HG03097 (cell line): ENCODE results near the gene ZNF652.
A peak's percentile ranks its signal among the peaks of the same experiment; 100 is the strongest.

Source experiments
- ATAC-seq: cut with Tn5 transposase; IDR thresholded peaks from one replicate; pipeline ENCODE4 v1.9.1; 2021; ENCODE audit not compliant: unreplicated experiment, low FRiP score

ZNF652 gene

GRCh38 chr17:49359990-49360795 lies 1.9 kb downstream of the ZNF652 start:
- ATAC-seq = no peak

- no peak for ATAC-seq
Observed at GRCh38 chr17:49358641-49359247, 3.3 kb downstream of the ZNF652 start.

DNA sequence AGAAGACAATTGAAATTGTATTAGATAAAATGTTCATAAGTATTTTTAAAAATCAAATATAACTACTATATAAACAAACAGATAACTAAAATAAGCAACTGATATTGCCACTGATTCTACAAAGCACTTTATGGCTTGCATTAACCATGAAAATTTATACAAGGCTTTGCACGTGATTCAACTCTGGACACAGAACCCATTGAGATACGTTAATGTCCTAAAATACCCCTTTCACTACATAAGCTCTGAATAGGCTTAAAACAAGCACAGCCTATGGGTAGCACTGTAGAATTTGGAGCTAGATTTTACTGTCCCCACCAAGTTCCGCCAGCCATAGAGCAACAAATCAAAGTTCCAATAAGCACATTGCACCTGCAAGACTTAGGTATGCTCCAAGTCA lies 4.5 kb downstream of the ZNF652 start:
- ATAC-seq = no peak

DNA sequence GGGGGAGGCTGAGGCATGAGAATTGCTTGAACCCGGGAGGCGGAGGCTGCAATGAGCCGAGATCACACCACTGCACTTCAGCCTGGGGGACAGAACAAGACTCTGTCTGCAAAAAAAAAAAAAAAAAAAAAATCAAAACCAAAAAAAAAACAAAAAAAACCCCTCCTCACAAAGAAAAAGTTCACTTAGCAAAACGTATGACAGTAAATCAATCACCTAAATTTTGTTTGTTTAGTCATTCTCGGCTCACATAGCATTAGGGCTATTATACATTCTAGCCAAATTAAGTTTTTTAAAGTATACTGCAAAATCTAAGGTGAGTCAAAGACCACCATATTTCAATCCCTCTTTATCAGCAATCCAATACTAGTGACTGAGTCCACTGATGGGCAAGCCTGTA lies 5.7 kb downstream of the ZNF652 start:
- ATAC-seq = no peak

DNA sequence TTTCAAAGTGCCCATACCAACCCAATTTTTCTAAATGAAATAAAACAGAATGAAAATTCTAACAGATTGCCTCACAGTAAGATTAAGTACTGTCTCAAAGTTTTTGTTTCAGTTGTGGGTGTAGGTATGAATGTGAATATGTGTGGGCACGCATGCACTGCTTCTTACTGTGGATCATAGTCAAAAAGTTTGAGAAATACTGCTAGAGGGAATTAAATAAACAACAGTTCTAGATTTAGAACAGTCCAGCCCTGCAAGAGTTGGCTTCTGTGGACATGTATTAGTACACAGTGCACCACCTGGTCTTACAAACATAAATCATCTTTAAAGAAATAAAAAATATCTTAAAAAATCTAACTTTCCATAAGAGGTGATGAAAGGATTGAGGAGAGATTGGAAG lies 8.4 kb downstream of the ZNF652 start:
- no peak for ATAC-seq

DNA sequence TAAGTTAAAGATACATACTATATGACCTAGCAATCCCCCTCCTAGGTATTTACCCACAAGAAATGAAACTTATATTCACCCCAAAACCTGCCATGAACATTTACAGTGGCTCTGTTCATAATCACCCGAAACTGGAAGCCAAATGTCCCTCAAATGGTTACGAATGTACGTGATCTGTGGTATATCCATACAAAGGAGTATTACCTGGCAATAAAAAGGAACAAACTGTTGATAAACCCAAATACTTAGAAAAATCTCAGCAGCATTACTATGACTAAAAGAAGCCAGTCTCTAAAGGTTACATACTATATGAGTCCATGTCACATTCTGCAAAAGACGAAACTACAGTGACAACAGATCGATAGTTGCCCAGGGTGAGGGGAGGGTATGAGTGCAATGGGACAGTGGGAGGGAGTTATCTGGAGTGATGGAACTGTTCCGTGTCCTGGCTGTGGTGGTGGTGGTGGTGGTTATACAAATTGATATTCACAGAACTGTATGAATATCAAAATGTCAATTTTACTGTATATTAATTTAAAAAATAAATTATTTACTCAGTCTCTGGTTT lies 9.4 kb downstream of the ZNF652 start:
- ATAC-seq = no peak

GRCh38 chr17:49351572-49352140 lies 10.4 kb downstream of the ZNF652 start:
- no peak for ATAC-seq

- no peak for ATAC-seq
Observed at GRCh38 chr17:49349541-49349940, 12.5 kb downstream of the ZNF652 start.

GRCh38 chr17:49344914-49345313 lies 17.1 kb downstream of the ZNF652 start:
- ATAC-seq = no peak

DNA sequence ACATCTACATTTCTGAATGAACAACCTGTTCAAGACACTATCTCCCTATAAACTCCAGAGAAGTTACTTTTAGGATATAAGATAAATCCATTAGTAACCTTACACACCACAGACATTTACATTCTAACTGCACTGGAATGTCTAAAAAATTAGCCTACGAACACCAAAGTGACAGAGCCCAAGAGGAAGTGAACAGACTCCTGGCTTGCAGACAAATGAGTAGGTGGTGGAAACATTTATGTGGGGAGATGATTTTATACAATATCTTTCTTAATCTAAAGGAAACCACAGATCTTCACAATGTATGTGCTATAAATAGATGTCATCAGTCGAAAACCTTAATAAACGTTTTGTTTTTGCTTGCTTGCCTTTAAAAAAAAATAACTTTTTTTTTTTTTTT lies 18.8 kb downstream of the ZNF652 start:
- ATAC-seq = no peak

- peak; percentile 44 for ATAC-seq
Observed at GRCh38 chr17:49342575-49342936, 19.5 kb downstream of the ZNF652 start.

- no peak for ATAC-seq
Observed at GRCh38 chr17:49341356-49341755, 20.7 kb downstream of the ZNF652 start.

DNA sequence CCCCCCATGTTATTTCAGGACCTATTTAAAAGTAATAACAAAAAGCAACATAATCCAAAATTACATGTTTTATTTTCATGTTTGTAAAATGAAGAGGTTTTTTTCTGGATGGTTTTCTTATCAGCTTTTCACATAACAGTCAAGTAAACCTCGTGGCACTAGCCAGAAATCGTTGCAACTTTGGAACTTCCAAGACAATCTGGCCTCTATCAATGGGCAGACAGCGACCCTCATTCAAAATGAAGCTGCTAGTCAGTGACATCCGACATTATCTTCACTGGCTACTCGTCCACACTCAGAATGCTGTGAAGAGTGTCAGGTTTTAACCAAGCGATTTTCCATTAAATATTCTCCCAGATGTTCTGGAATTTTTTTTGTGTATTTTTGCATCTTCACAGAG lies 22.7 kb downstream of the ZNF652 start:
- ATAC-seq = no peak

GRCh38 chr17:49338883-49339282 lies 23.2 kb downstream of the ZNF652 start:
- no peak for ATAC-seq

DNA sequence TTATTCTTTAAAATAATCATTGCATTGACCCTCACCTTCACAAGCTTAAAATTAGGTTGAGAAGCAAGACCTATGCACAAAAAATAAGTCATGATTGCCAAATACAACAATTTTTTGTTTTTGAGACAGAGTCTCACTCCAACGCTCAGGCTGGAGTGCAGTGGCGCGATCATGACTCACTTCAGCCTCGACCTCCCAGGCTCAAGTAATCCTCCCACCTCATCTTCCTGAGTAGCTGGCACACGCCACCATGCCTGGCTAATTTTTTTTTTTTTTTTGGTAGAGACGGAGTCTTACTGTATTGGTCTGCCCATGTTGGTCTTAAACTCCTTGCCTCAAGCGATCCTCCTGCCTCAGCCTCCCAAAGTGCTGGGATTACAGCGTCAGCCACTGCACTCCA lies 24.2 kb downstream of the ZNF652 start:
- ATAC-seq = no peak

DNA sequence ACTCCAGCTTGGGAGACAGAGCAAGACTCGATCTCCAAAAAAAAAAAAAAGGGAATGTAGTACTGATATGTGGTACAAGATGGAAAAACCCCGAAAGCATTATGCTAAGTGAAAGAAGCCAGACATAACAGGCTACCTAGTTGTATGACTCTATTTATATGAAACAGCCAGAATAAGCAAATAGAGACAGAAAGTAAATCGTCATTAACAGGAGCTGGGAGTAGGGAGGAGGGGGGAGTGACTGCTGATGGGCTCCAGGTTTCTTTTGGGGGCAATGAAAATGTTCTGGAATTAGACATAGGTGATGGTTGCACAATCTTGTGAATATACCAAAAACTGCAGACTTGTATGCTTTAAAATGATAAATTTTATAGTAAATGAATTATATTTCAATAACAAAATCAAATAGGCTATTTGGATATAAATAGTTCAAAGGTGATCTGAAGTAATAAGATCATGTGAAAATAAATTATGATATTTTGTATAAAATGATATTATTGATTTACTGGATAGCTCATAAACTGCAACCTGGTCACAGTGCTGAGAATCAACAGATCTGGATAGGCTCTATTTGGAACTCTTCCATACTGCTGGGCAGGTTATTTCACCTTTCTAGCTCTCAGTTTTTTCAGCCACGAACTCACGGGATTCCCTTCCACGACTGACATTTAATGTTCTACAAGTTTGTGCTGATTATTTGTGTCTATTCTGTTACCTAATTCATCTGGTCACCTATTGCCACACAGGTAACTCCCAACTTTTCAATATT lies 27.1 kb downstream of the ZNF652 start:
- ATAC-seq = no peak

GRCh38 chr17:49333804-49334203 lies 28.2 kb downstream of the ZNF652 start:
- no peak for ATAC-seq

GRCh38 chr17:49327835-49328784 lies 33.9 kb downstream of the ZNF652 start:
- ATAC-seq = no peak

DNA sequence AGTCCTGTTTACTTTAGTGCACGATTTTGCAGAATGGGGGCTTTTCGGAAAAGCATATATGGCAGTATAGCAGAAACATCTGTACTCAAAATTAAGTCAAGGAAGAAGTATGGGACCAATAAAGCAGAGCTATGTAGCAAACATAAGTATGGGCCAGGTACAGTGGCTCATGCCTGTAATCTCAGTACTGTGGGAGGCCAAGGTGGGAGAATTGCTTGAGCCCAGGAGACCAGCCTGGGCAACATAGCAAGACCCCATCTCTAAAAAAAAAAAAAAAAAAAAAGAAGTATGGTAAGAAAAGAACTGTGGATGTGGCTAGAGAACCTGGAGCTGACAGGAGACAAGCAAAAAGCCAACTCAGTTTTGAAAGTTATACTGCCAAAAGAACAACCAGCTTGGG lies 36.1 kb downstream of the ZNF652 start:
- ATAC-seq = no peak

DNA sequence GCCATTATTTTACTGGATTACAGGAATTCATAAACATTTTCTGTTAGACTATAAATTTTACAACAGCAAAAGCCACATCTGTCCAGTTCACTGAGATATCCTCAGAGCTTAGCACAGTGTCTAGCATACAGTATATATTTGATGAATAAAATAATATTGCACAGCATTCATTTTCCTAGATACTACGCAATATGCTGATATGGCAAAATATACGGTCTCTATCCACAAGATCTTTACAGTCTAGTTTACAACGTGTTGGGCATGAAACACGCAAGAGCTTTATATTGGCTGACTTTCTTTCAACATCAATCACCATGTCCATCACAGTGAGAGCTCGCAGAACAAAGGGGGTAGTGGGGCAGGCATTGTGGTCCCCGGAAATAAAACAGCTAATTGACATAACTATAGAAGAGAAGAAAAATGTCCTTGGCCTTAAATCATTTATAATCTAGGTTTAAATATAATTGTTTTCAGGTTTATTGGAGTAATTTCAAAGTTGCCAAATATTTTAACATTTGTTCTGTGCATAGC lies 43.5 kb downstream of the ZNF652 start:
- no peak for ATAC-seq
